Bronchial epithelial cell (primary cell): ENCODE measurements around the gene ZNF69. TPM values are rescaled to one million over a fixed set of nuclear protein-coding genes. Genes with fewer than 3 reads are reported as not detected.
"Not testable (repeated sequence)": the region's sequence is repeated elsewhere in the genome, so short reads cannot be mapped to it uniquely, and the experiment has no call there.

Experiments
- DNase-seq: peaks from one replicate; pipeline ENCODE4 v3.0.0-alpha.2; 2010; ENCODE audit warnings: low read depth
- FAIRE-seq: peaks from 2 replicates; lab custom pipeline; 2011; peaks lifted over from hg19 to GRCh38; lab: Jason Lieb, UNC
- H3K27me3 ChIP-seq: 2 replicates; pipeline ENCODE4 v1.5.1; 2011; ENCODE audit warnings: low read length; ENCODE audit not compliant: control insufficient read depth, insufficient read depth
- H3K36me3 ChIP-seq: 2 replicates; pipeline ENCODE4 v1.5.1; 2011; ENCODE audit warnings: low read length; ENCODE audit not compliant: control insufficient read depth, insufficient read depth
- H3K4me3 ChIP-seq: 2 replicates; pipeline ENCODE4 v1.5.1; 2011; ENCODE audit warnings: mild to moderate bottlenecking, low read depth, low read length, control low read depth
- CTCF ChIP-seq: IDR thresholded peaks from 2 replicates; pipeline ENCODE4 v1.5.1; 2011; ENCODE audit warnings: mild to moderate bottlenecking, moderate library complexity, low read length, control low read depth, inconsistent platforms; ENCODE audit not compliant: insufficient read depth, severe bottlenecking
- total RNA-seq: library from RNA; depleted of rRNA; stranded (reverse); fragments of >200 nt; gene quantifications from 2 replicates; pipeline ENCODE4 v1.2.1, GENCODE V29; 2014

ZNF69 gene
- total RNA-seq, 1 donor from 2014 or later, result 0.26 TPM

GRCh38 chr19:11887234-11887610 lies 360 bp upstream of the ZNF69 start:
- Histone ChIP-seq H3K36me3 (no peaks in the 10 kb centered on the region), H3K27me3 (no peaks in the 10 kb centered on the region), H3K4me3 (no peak overlapping the region)
- no peak for TF ChIP-seq CTCF
- FAIRE-seq, result no peak
- no peak for DNase-seq

GRCh38 chr19:11889901-11890300 lies 2.3 kb downstream of the ZNF69 start:
- FAIRE-seq, DNase-seq, H3K27me3 ChIP-seq, H3K36me3 ChIP-seq, H3K4me3 ChIP-seq: not testable (repeated sequence)

- DNase-seq (no peak), FAIRE-seq (no peak)
- no peak overlapping the region for H3K4me3 ChIP-seq
- no peaks in the 10 kb centered on the region for H3K27me3 ChIP-seq
- no peaks in the 10 kb centered on the region for H3K36me3 ChIP-seq
- no peak for TF ChIP-seq CTCF
Measured at GRCh38 chr19:11890634-11891033, 3.1 kb downstream of the ZNF69 start.

DNA sequence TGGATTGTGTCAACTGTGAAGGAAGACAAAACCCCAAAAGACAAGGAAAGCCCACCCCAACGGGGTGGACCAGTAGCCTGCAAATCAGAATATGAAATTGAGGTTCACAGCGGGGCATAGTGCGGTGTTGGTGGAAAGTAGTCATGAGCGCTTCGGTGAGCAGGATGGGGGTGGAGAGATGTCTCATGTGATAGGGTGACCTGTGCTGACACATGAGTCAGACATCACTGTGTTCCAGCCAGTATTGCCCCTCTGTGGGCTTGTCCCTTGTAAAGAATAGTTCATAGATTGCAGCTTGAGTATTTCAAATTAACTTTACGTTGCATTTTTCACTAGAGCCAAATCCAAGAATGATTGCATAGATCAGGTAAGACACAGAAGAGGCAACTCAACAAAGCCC lies 7.3 kb downstream of the ZNF69 start:
- DNase-seq, result no peak
- FAIRE-seq, result no peak
- H3K36me3 ChIP-seq, result no peaks in the 10 kb centered on the region
- TF ChIP-seq CTCF, result no peak
- H3K4me3 ChIP-seq, result no peak overlapping the region
- H3K27me3 ChIP-seq, result no peaks in the 10 kb centered on the region

GRCh38 chr19:11902228-11902627 lies 14.6 kb downstream of the ZNF69 start:
- FAIRE-seq (no peak), DNase-seq (no peak)
- H3K36me3 ChIP-seq, result no peaks in the 10 kb centered on the region
- H3K4me3 ChIP-seq, result no peak overlapping the region
- H3K27me3 ChIP-seq, result no peaks in the 10 kb centered on the region
- no peak for TF ChIP-seq CTCF

GRCh38 chr19:11905928-11906327 lies 18.3 kb downstream of the ZNF69 start:
- no peak overlapping the region for H3K4me3 ChIP-seq
- no peak for TF ChIP-seq CTCF
- FAIRE-seq (no peak), DNase-seq (no peak)
- H3K36me3 ChIP-seq, result no peaks in the 10 kb centered on the region
- no peaks in the 10 kb centered on the region for H3K27me3 ChIP-seq

DNA sequence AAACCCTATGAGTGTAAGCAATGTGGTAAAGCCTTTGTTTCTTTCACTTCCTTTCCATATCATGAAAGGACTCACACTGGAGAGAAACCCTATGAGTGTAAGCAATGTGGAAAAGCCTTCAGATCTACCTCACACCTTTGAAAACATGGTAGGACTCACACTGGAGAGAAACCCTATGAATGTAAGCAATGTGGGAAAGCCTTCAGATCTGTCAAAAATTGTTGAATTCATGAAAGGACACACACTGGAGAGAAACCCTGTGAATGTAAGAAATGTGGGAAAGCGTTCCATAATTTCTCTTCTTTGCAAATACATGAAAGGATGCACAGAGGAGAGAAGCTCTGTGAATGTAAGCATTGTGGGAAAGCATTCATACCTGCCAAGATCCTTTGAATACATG lies 24.4 kb downstream of the ZNF69 start:
- H3K36me3 ChIP-seq, H3K4me3 ChIP-seq, DNase-seq, FAIRE-seq, H3K27me3 ChIP-seq: not testable (repeated sequence)

DNA sequence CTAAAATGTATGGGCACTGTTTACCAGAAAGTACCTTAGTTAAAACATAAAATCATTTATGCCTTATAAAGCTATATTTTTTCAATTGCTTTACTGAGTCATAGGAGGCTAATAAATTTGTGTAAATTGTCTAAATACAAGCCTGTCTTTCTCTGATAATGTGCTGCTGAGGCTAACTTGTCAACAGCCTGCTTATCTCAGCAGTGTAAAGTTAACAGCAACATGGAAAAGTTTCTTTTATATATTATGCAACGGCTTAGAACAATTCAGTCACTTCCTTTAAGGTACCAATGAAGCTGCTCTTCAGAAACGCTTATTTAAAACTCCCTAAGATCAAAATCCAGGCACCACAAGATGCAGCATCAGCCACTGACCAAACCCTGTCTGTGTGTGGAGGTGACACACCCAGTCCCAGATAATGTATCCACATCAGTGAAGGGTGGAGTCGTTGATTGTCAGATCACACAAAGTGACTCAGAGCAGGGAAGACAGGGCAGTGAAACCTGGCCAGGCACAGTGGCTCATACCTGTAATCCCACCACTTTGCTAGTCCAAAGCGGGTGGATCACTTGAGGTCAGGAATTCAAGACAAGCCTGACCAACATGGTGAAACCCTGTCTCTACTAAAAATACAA lies 27.0 kb downstream of the ZNF69 start:
- H3K36me3 ChIP-seq, H3K4me3 ChIP-seq, DNase-seq, FAIRE-seq, H3K27me3 ChIP-seq: not testable (repeated sequence)
